Measurements from ENCODE around the gene AKT1S1.
A peak's percentile ranks its signal among the peaks of the same experiment; 100 is the strongest.

Gene AKT1S1

DNA sequence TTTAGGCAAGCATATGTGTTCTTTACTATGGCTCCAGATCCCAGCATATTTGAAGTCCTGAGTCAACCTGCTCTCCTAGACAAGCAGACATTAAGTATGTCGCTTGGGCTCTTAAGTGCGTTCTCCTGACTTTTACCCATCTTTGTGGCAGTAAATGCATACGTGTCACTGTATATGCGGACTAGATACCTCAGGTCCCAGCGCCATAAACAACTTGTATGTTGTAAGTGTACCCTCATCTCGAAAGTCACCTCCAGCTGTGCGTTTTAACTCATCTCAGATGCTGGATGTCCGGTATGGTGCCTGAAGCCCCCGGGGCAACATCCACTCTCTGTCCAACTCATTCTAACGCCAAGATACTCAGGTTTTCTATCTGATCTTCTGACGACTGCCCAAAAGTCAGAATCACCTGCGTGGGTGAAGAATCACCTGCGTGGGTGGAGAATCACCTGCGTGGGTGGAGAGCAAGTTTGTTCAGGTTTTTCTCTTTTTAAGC lies 24.5 kb downstream of the AKT1S1 start:
- DNase-seq: no peak

DNA sequence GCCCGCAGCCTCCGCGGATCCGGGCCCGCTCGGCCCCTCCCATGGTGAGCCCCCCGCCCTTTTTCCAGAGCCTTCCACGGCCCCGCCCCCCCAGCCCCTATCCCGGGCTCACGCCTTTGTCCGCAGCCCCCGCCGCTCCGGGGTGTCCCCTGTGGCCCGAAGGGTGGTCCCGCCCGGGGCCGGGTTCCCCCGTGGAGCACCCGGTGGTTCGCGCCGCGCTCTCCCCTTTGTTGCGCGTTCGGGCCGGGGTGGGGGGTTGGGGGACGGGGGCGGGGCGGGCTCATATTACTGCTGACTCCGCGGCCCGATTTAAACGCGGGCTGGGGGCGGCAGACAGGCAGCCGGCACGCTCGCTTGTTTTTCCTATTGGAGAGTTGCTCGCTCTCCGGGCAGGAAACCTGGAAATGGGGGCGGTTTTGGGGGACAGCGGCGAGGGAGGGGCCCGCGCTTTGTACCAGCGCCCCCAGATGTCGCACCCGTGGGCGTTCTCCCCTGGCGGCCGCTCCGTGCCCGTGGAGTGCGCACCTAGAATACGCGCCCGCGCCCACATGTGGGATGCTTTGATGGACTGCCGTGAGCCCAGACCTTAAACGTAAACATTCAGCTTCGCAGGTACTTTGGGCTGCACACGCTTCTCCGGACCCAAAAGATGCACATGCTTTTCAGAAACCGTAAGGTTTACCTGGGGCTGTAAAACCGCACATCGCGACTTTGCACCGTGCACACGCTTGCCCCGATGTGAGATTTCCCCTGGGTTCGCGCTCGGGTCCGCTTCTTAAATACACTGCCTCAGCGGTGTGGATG lies 25.5 kb downstream of the AKT1S1 start:
- DNase-seq: peak; percentile 41 to 50 (median 43)

DNA sequence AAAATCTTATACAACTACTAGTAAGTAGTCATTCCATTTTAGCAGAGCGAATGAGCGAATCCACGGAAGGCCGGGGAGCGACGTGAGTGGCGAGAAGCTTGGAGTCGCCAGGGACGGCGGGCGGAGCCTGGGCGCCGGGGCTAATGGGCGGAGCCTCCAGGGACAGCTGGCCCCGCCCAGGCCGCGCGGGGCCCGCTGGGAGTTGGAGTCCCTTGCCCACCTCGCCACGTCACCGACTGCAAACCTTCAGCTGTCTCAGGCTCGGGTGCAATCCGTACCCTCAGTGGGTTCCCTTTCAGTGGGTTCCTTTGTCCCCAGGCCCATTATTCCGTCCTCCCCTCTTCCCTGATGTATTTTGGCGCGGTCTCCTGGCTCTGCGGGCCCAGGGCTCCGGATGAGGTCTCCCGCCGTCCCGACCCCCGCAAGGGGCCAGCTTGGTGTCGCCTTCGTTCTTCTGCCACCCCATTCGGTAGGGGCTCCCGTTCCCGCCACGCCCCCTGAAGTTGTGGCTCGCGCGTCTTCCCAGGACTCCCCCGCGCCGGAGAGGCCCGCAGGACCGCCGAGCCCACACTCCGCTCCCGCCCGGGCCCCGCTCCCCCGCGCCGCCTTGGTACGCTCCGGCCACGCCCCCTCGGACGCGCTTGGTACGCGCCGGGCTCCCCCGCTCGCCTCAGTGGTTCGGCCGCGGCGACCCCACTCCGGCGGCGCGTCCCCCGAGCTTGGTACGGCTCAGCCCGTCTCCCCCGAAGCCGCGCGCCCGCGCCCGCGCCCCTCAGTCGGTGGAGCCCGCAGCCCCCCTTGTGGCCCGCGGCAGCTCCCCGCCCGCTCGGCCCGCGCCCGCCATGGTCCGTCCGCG lies 26.4 kb downstream of the AKT1S1 start, which contains the start of gene PTOV1:
TSS of gene PTOV1 (plus strand) at position 673 of the 856 bp plus-strand sequence.
- peak; percentile 92 to 97 (median 94) for DNase-seq

DNA sequence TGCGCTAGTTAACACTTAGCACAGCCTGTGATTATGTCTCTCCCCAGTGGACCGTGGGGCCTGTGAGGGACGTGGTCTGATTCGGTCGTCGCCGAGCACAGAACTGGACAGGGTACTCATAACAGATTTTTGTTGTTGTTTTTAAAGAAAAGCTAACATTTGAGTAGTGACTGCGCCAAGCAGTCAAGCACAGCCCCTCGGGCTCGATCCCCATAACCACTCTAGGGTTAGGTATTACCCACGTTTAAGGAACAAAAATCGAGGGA lies 27.0 kb downstream of the AKT1S1 start:
- DNase-seq: no peak

DNA sequence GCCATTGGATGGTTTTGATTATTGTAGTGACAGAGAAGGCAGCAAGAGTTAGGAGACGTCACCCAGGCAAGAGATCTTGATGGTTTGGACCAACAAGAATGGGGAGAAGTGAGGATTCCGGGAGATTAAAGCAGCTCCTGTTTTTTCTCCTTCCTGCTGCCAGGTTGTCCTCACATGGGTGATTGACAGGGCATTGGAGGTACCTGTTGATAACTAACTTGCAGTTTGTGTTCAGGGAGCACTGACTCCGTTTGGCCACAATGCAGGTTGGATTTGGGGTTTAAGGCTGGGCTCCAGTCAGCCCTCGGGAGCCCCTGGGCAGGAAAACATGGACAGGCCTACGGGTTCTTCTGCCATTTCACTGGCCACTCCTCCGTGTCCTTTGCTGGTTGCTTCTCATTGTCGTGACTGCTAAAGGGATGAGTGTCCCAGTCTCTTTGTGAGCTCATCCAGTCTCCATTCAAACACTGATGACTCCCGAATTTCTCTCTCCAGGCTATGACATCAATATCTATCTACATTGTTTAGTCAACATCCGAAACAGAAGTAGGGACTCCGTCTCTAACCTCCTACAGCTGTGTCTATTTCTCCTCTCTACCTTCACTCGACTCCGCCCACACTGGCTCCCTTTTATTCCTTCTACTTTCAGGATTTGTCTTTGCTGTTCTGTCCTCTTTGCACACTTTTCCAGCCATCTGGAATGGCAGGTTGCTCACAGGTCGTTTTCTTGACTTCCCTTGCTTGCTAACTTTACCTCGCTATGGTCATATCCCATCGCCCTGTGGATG lies 27.5 kb downstream of the AKT1S1 start:
- no peak for DNase-seq

DNA sequence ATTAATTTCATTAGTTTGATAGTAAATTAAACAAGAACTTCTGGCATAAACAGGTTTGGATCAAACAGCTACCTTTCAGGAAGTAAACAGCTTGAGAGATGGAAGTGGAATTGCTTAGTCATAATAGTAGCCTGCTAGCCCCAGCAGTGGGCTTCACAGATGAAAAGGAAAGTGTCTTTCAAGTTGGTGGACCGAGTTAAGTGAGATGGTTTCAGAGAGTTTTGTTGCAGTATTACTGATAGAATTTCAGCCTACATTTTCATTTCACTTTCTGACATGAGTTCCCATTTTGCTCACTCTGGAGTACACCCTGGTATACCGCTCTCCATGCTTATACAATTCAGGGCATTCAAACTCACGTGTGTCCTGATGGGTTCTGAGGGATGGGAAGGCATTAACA lies 28.2 kb downstream of the AKT1S1 start:
- DNase-seq: no peak

DNA sequence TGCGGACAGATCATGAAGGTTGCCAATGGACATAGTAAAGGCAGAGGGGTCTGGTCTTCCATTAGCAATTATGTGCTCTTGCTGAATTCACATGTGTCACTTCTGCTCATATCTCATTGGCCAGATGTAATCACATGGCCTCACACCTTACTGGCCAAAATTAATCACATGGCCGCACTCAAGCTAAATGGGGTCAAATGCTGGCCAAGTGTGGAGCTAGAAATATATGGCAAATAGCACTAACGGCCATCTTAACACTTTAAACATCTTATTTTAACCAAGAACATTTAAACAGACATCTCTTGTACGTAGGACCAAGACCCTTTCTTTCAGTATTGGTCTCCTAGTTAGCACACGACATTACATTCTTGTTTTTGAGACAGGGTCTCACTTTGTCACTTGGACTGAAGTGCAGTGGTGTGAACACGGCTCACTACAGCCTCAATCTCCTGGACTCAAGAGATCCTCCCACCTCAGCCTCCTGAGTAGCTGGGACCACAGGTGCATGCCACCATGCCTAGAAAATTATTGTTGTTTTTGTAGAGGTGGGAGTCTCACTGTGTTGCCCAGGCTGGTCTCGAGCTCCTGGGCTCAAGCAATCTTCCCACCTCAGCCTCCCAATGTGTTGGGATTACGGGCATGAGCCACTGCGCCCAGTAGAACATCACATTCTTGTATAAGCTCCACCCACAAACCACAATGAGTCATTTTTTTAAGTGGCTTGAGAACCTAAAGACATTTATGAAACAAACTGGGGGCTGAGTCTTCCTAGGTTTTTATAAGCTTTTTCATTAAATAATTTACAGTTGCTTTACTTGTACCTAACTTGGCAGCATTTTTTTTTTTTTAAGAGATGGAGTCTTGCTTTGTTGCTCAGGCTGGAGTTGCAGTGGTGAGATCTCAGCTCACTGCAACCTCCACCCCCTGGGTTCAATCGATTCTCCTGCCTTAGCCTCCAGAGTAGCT lies 29.1 kb downstream of the AKT1S1 start:
- DNase-seq: peak in 1 of 3 experiments; percentile 51

DNA sequence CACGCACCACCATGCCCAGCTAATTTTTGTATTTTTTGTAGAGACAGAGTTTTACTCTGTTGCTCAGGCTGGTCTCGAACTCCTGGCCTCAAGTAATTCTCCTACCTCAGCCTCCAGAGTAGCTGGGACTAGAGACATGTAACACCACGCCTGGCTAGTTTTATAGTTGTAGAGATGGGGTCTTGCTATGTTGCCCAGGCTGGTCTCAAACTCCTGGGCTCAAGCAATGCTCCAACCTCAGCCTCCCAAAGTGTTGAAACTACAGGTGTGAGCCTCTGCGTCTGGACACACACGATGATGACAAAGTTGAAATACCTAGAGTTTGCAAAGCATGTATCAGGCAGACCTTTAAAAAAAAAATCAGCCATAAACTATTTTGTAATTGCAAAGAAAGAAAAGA lies 30.7 kb downstream of the AKT1S1 start:
- no peak for DNase-seq

DNA sequence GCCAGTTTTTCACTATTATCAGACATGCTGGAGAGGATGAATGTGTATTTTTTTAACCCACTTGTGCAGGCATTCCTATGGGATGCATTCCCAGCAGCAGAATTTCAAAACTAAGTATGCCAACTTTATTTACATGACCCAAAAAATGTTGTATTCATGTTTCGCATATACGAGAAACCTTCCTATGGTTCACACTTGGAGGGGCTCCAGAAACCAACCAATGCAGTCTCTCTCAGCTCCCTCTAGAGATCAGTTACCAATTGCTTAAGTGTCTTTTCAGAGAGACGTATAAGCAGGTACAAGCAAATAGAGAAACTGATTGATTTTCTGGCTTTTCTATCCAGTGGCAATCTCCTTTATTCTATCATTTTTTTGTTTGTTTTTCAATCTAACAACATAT lies 31.7 kb downstream of the AKT1S1 start:
- no peak for DNase-seq

DNA sequence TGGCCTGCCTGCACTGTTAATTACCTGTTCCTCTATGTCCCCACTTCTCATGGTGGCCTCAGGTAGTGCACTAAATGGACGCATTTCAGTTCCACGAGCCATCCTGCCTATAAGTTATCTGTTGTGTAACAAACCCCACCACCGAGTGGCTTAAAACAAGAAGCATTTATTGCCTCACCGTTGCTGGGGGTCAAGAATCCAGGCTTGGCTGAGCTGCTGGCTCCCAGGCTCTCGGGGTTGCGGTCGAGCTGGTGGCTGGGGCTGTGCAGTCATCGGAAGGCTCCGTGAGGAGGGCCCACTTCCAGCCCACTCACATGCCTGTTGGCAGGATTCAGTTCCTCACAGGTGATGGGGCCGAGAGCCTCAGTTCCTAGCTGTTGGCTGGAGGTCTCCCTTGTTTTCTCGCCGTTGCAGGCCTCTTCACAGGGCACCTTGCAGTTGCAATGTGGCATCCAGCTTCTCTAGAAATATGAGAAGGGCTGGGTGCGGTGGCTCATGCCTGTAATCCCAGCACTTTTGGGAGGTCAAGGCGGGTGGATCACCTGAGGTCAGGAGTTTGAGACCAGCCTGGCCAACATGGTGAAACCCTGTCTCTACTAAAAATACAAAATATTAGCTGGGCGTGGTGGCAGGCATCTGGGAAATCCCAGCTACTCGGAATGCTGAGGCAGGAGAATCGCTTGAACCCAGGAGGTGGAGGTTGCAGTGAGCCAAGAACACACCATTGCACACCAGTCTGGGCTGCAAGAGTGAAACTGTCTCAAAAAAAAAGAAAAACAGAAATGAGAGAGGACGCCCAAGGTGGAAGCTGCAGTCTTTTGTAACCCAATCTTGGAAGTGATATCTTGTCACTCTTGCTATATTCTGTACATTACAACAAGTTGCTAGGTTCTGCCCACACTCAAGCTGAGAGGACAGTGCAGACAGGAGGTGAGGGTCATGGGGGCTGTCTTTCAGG lies 32.7 kb downstream of the AKT1S1 start:
- no peak for DNase-seq

DNA sequence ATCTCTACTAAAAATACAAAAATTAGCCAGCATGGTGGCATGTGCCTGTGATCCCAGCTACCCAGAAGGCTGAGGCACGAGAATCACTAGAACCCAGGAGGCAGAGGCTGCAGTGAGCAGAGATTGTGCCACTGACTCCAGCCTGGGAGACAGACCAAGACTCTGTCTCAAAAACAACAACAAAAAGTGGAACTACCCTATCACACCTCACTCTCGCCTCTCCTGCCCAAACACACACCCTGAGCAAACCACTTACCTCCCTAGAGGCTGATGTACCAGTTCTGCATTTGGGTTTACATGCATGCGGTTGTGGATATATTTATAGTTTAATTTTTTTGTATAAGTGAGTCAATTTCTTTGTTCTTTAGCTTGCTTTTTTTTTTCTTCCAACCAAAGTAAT lies 33.9 kb downstream of the AKT1S1 start:
- DNase-seq: no peak

DNA sequence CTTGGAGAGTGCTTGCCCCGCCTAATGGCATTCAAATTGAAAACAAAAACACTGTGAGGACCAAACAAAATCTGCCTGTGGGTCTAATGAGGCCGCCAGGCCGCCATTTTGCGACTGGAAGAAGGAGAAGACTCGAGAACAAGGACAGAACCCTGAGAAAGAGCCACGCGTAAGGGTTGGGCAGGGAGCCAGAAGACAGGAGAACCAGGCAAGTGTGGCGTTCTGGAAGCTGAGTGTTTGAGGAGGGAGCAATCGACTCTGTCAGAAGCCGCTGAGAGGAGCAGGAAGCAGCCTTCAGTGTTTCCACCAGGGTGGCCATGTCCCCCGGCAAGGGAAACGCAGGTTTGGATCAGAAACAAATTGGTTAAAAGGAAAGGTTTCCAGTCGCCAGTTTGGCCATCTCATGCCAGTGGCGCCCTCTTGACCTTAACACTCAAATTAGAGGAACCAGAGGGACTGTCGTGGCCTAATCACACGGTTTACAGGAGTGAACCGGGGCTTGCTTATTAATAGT lies 36.4 kb downstream of the AKT1S1 start:
- DNase-seq: no peak

DNA sequence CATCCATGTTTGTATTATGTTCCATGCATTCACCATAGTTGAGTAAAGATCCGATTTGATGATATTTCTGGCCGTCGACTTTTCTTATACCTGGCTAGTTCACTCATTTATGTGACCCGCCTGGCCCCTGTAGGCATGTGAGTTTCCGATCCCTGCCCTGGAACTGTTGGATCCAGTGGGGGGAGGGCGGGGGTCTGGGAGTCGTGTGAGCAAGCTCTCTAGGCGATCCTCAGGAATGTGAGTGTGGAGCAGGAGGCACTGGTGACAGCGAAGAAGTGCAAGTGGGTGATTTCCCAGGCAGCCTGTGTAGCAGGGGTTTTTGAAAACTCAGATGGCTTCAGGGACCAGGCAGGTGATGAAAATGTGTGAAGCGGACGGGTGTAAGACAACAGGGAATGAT lies 36.8 kb downstream of the AKT1S1 start:
- no peak for DNase-seq

DNA sequence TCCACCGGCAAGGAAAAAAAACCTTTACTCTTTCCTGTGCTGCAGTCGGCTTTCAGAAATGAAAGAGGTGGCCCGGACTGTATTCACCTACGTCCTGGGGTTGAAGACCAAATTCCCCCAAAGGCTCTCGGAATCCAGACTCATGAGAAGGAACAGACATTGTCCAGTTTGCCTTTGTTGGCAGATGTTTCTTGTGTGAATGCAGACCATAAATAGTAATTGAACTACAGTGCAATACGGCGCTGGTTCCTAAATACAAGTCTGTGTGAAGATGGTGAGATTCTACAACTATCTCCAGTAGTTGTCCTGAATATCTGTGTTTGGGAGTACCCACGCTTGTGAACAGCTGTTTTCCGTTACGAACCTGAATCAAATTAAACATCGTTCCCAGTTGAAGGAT lies 37.4 kb downstream of the AKT1S1 start:
- DNase-seq: no peak

DNA sequence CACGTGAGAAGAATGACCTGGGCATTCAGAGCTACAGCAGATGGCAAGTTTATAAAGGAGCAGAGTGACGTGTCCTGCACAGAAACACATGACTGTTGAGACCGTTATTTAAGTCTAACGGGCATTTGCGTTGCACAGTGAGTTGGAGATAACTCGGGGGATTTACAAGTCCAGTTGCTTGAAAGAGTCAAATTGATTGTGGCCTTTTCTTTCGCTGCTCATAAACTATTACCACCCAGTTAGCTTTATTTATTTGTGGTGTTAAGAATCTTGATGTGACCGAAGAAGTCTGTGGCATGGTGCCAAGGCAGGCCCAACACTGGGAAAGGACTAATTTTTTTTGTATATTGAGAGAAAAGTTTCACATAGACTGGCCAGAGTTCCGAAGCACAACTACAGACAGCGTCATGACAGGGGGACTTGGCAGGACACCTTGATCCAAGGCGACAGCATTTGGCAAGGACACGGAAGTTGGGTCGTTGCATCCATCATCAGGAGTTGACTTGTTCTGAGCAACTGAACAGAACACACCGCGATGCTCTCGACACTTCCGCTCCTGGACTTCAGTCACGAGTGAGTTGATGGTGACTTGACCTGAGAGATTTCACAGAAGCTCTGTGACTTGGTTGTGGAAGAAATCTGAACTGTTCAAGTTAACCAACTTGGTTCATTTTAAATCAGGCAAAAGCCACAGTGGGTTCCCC lies 38.1 kb downstream of the AKT1S1 start:
- no peak for DNase-seq

DNA sequence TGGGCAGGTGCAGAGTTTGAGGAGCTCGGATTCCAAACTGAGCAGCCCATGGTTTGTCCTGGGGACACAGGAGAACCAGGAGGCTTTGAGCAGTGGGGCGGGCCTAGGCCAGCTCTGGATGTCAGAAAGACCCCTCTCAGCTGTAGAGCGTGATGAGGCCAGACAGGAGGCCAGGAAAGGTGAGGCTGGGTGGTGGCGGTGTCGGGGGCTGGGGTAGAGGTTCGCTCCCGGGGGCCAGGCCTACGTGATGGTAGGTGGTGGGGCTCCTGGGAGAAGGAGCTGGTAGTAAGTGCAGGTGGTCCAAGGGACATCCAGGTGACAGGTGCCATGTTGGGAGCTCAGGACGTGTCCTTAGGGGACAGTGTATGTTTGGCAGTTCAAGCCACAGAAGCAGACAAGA lies 39.7 kb downstream of the AKT1S1 start:
- no peak for DNase-seq

DNA sequence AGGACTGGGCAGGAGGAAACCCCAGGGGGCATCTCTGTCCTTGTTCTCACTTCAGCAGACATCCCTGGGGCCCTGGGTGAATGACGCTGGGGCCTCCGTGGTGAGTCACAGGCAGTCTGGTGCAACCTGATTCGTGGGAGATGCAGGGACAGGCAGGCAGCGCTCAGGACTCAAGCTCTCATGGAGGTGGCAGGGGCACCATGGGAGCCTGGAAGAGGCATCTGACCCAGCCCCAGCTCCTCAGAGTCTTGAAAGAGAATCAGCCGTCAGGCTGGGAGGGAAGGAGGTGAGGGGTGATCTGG lies 40.2 kb downstream of the AKT1S1 start:
- no peak for DNase-seq

DNA sequence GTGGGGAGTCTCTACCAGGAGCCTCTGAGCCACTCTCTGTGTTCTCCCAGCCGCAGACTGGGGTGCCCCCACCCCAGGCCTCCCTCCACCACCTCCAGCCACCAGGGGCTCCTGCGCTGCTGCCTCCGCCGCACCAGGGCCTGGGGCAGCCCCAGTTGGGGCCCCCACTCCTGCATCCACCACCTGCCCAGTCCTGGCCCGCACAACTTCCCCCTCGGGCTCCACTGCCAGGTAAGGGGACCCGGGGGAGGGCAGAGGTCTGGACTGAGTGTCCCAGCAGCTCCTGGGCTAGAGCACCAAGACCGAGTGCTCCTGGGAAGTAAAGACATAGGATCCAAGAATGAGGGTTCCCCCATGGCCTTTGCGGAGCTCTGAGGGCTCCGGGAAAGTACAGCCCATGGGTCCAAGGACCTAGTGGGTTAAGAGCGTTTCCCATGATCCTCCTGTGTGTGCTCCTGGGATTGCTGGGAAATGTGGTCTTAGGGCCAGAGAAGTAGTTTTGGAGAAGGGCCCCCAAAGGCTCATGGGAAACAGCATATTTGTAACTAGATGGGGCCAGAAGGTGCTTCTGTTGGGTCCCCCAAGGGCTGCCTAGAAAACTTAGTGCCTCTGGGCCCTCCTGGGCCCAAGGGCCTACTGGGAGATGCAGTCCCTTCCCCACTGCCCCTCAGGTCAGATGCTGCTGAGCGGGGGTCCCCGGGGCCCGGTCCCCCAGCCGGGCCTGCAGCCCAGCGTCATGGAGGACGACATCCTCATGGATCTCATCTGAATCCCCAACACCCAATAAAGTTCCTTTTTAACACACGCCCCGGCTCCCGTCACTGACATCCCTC lies 40.8 kb downstream of the AKT1S1 start:
- no peak for DNase-seq

DNA sequence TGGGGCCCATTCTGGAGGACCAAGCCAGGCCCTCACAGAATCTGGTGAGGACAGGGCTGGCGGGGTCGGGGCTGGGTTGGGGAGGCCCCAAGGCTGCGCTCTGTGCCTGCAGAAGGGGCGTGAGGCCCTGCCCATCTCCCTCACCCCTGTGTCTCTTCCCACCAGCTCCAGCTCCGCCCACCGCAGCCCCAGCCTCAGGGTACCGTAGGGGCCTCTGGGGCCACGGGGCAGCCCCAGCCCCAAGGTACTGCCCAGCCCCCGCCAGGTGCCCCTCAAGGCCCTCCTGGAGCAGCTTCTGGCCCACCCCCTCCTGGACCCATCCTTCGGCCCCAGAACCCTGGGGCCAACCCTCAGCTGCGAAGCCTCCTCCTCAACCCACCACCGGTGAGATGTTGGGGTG lies 41.6 kb downstream of the AKT1S1 start:
- DNase-seq: no peak

Measured in NCI-H1417 (cell line).